EL (cell line): ENCODE results near the gene RTEL1.
"Not testable (repeated sequence)": the region's sequence is repeated elsewhere in the genome, so short reads cannot be mapped to it uniquely, and the experiment has no call there.

Experiments
- DNase-seq: peaks from one replicate; pipeline ENCODE4 v3.0.0-alpha.2; 2016

RTEL1 gene

GRCh38 chr20:63627751-63628245, 30.3 kb upstream of the RTEL1 start:
- DNase-seq, result no peak

GRCh38 chr20:63628246-63628975, 29.7 kb upstream of the RTEL1 start:
- peak; percentile 74 for DNase-seq

GRCh38 chr20:63630956-63631355, 27.2 kb upstream of the RTEL1 start:
- DNase-seq, result not testable (repeated sequence)

GRCh38 chr20:63631426-63631825, 26.7 kb upstream of the RTEL1 start:
- not testable (repeated sequence) for DNase-seq

GRCh38 chr20:63633732-63634131, 24.4 kb upstream of the RTEL1 start:
- no peak for DNase-seq

GRCh38 chr20:63635431-63636141, 22.5 kb upstream of the RTEL1 start:
- no peak for DNase-seq

GRCh38 chr20:63636752-63637628, 21.1 kb upstream of the RTEL1 start:
- DNase-seq, result no peak

- no peak for DNase-seq
These were observed 18.8 kb upstream of the RTEL1 start for GRCh38 chr20:63639093-63639975.

- no peak for DNase-seq
These were observed 18.0 kb upstream of the RTEL1 start for GRCh38 chr20:63640086-63640485.

GRCh38 chr20:63640686-63641085, 17.4 kb upstream of the RTEL1 start:
- DNase-seq, result not testable (repeated sequence)

- peak; percentile 52 for DNase-seq
These were observed 16.8 kb upstream of the RTEL1 start for GRCh38 chr20:63641146-63641791.

GRCh38 chr20:63641792-63642523, 16.2 kb upstream of the RTEL1 start:
- DNase-seq, result peak; percentile 78

- no peak for DNase-seq
These were observed 15.4 kb upstream of the RTEL1 start for GRCh38 chr20:63642527-63643247.

- DNase-seq, result no peak
These were observed 14.6 kb upstream of the RTEL1 start for GRCh38 chr20:63643499-63643898.

GRCh38 chr20:63643946-63644345, 14.2 kb upstream of the RTEL1 start:
- no peak for DNase-seq

GRCh38 chr20:63645218-63645617, 12.9 kb upstream of the RTEL1 start:
- no peak for DNase-seq

- DNase-seq, result no peak
These were observed 9.9 kb upstream of the RTEL1 start for GRCh38 chr20:63648190-63648589.

GRCh38 chr20:63648895-63649589, 9.1 kb upstream of the RTEL1 start:
- no peak for DNase-seq

GRCh38 chr20:63650486-63650885, 7.6 kb upstream of the RTEL1 start:
- DNase-seq, result not testable (repeated sequence)

- DNase-seq, result no peak
These were observed 6.2 kb upstream of the RTEL1 start for GRCh38 chr20:63651942-63652191.
